Spinal cord (tissue), 10 donors: Measurements from ENCODE around the gene PDCD1LG2. TPM values are rescaled to one million over a fixed set of nuclear protein-coding genes. Genes with fewer than 3 reads are reported as not detected.

Experiments
- DNase-seq, 6 donors: peaks; one replicate each; pipeline versions ENCODE4 v3.0.0 to v3.0.0-alpha.2; 2013 to 2015; ENCODE audit warnings: low spot score in 6 of 6, low read depth in 4 of 6
- H3K27ac ChIP-seq: one replicate; pipeline ENCODE4 v1.5.1; 2013; ENCODE audit warnings: low read depth, low read length, control low read depth
- H3K27me3 ChIP-seq: one replicate; pipeline ENCODE4 v1.6.1; 2013; ENCODE audit warnings: low read length; ENCODE audit not compliant: control insufficient read depth, insufficient read depth
- H3K36me3 ChIP-seq: one replicate; pipeline ENCODE4 v1.6.1; 2013; ENCODE audit warnings: low read length; ENCODE audit not compliant: control insufficient read depth, insufficient read depth
- H3K4me1 ChIP-seq: one replicate; pipeline ENCODE4 v1.6.1; 2013; ENCODE audit warnings: low read length; ENCODE audit not compliant: control insufficient read depth, insufficient read depth
- H3K4me3 ChIP-seq: one replicate; pipeline ENCODE4 v1.5.1; 2013; ENCODE audit warnings: low read depth, low read length, control low read depth
- H3K9me3 ChIP-seq: one replicate; pipeline ENCODE4 v1.6.1; 2013; ENCODE audit warnings: low read length; ENCODE audit not compliant: control insufficient read depth, insufficient read depth
- WGBS: methylation state at CpG from one replicate; pipeline ENCODE4 v1.1.5; 2013; ENCODE audit warnings: missing lambda C conversion rate; ENCODE audit not compliant: insufficient coverage; 5-methylcytosine and 5-hydroxymethylcytosine counted together
- polyA plus RNA-seq, 2 donors: library from polyadenylated mRNA; unstranded; fragments of 120-200 nt; gene quantifications; one replicate each; pipeline ENCODE4 v1.2.1, GENCODE V29; 2013; ENCODE audit not compliant: insufficient read length in 2 of 2
- total RNA-seq, 2 donors: library from RNA; depleted of rRNA in 1 of 2; stranded (reverse); fragments of 120-200 nt in 1 of 2; fragments of >200 nt in 1 of 2; gene quantifications; one replicate each; pipeline versions ENCODE4 v1.2.3 to v1.2.4, GENCODE V29; 2013 to 2014
- donor health status: healthy.

PDCD1LG2 gene
- total and polyA plus RNA-seq, 4 donors, result 0.18 to 0.50 (median 0.27) TPM

DNA sequence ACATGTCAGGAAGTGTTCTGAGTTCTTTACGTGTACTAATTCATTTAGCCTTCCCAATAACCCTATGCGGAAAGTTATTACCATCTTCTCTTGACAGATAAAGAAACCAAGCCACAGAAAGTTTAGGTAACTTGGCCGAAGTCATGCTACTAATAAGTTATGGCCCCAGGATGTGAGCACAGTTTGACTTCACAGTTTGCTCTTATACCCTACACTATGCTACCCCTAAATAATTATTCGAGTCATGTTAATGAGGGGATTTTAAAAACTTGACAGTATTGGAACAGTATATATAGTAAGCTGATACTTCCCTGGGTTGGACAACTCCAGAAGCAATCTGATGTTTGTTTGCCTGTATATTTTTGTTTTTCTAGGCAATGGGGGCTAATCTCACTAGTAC lies 29.4 kb upstream of the PDCD1LG2 start:
- H3K4me3 ChIP-seq, result no peak overlapping the region
- no peak for DNase-seq
- H3K36me3 ChIP-seq, result no peaks in the 10 kb centered on the region
- no CpG with 5 or more reads among the region's 4 CpGs for WGBS
- H3K27me3 ChIP-seq, result no peaks in the 10 kb centered on the region
- H3K27ac ChIP-seq, result no peak overlapping the region
- H3K9me3 ChIP-seq, result no peaks in the 10 kb centered on the region
- no peaks in the 10 kb centered on the region for H3K4me1 ChIP-seq

- Histone ChIP-seq H3K27me3 (no peaks in the 10 kb centered on the region), H3K9me3 (no peaks in the 10 kb centered on the region)
- WGBS, result no CpG with 5 or more reads among the region's 5 CpGs
These were observed 28.9 kb upstream of the PDCD1LG2 start for GRCh38 chr9:5481322-5482040.

DNA sequence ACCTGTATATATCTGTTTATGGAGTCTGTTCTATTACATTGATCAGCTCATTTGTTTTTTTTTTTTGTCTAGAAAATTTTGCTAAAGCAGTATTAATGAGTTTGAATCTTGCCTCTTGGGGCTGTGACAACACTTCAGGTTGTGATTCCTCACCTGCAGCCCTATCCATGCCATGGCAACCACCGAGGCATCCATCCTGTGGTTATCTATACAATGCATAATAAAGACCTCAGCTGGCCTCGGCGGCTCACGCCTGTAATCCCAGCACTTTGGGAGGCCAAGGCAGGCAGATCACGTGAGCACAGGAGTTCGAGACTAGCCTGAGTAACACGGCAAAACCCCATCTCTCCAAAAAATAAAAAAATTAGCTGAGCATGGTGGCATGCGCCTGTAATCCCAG lies 28.1 kb upstream of the PDCD1LG2 start:
- 81% methylated on average over 6 of the region's 8 CpGs for WGBS

More at GRCh38 chr9:5481322-5482040, 28.9 kb upstream of the PDCD1LG2 start:
- Histone ChIP-seq H3K27ac (no peak overlapping the region), H3K36me3 (no peaks in the 10 kb centered on the region), H3K4me3 (no peak overlapping the region), H3K4me1 (no peaks in the 10 kb centered on the region)
- DNase-seq, result no peak

GRCh38 chr9:5483306-5483705 lies 27.0 kb upstream of the PDCD1LG2 start:
- Histone ChIP-seq H3K9me3 (no peaks in the 10 kb centered on the region), H3K27ac (no peak overlapping the region), H3K27me3 (no peaks in the 10 kb centered on the region), H3K4me3 (no peak overlapping the region), H3K4me1 (no peaks in the 10 kb centered on the region), H3K36me3 (no peaks in the 10 kb centered on the region)
- DNase-seq, result no peak
- whole genome bisulfite sequencing, result no CpG with 5 or more reads among the region's 2 CpGs

More for the DNA sequence above, 28.1 kb upstream of the PDCD1LG2 start:
- Histone ChIP-seq H3K9me3 (no peaks in the 10 kb centered on the region), H3K27ac (no peak overlapping the region), H3K4me1 (no peaks in the 10 kb centered on the region), H3K4me3 (no peak overlapping the region), H3K27me3 (no peaks in the 10 kb centered on the region), H3K36me3 (no peaks in the 10 kb centered on the region)
- no peak for DNase-seq

- no peaks in the 10 kb centered on the region for H3K4me1 ChIP-seq
- H3K27ac ChIP-seq, result no peak overlapping the region
- no peak for DNase-seq
- H3K36me3 ChIP-seq, result no peaks in the 10 kb centered on the region
- no peaks in the 10 kb centered on the region for H3K9me3 ChIP-seq
- no CpG with 5 or more reads among the region's 5 CpGs for whole genome bisulfite sequencing
- H3K27me3 ChIP-seq, result no peaks in the 10 kb centered on the region
- H3K4me3 ChIP-seq, result no peak overlapping the region
These were observed 24.8 kb upstream of the PDCD1LG2 start for GRCh38 chr9:5485378-5486085.

DNA sequence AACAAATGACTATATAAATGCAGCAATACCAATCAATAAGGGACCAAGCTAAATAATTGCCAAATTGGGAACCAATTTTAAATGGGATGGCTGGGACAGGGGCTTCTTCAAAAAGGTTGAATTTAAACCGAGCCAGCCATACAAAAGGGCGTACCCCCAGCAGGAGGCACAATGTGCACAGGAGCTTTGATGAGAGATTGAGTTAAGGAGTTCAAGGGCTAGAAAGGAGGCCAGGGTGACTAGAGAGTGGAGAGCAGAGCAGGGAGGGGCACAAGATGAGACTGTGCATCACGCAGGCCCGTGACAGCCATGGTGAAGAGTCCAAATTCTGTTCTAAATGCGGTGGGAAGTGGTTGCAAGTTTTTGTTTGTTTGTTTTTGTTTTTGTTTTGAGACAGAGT lies 23.3 kb upstream of the PDCD1LG2 start:
- Histone ChIP-seq H3K36me3 (no peaks in the 10 kb centered on the region), H3K27me3 (no peaks in the 10 kb centered on the region), H3K4me3 (no peak overlapping the region), H3K9me3 (no peaks in the 10 kb centered on the region), H3K4me1 (no peaks in the 10 kb centered on the region), H3K27ac (no peak overlapping the region)
- WGBS, result 90% methylated on average over 4 of the region's 5 CpGs
- no peak for DNase-seq

GRCh38 chr9:5488221-5489008 lies 21.9 kb upstream of the PDCD1LG2 start:
- Histone ChIP-seq H3K27ac (no peak overlapping the region), H3K9me3 (no peaks in the 10 kb centered on the region), H3K27me3 (no peaks in the 10 kb centered on the region), H3K4me1 (no peaks in the 10 kb centered on the region), H3K36me3 (no peaks in the 10 kb centered on the region), H3K4me3 (no peak overlapping the region)
- WGBS, result 83% methylated on average over 4 of the region's 9 CpGs
- no peak for DNase-seq

DNA sequence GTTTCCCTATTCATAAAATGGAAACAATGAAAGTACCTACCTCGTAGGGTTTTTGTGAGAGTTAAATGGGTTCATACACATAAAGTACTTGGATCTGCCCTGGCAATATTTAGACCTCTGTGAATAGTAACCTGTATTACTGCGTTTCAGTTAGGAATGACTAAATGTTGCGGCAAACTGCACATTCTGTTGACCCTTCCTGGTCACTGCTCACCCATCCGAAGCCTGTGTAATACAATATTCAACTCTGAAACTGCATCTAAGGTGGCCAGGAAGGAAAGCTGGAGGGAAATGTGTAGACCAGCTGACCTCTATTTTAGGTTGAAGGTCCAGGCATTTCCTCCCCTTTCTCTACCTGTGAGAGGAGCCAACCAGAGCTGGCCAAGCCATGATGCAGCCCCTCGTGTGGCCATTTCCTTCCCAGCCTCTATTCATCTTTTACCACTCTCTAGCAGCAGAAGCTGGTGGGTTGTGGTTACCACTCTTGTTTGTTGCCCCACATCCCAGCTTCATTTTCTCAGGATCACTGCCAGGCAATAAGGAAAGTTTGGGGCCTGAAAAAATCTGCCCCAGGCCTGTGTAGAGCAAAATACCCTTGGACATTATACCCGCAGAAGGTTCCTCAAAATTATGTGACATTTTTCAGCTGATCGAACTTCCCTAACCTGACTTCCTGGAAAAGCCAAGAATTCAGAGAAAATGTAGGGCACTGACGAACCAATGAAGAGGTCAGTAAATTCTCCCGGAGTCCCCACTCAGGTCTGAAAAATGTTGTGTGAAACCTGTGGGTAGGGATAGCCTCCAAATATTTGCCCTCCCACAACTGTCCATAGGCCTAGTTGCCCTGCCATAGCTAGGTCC lies 20.5 kb upstream of the PDCD1LG2 start:
- no peaks in the 10 kb centered on the region for H3K27me3 ChIP-seq
- no peak for DNase-seq
- H3K9me3 ChIP-seq, result no peaks in the 10 kb centered on the region
- no peaks in the 10 kb centered on the region for H3K36me3 ChIP-seq
- H3K4me3 ChIP-seq, result no peak overlapping the region
- H3K27ac ChIP-seq, result no peak overlapping the region
- no peaks in the 10 kb centered on the region for H3K4me1 ChIP-seq
- 100% methylated on average over 6 of the region's 9 CpGs for WGBS
